A673 (cell line): ENCODE measurements around the gene CEP97.
"Not testable (repeated sequence)": the region's sequence is repeated elsewhere in the genome, so short reads cannot be mapped to it uniquely, and the experiment has no call there.

Experiments
- EZH2 ChIP-seq: fragments of 200-600 bp; sonication (generic); IDR thresholded peaks from 2 replicates; pipeline ENCODE4 v1.6.1; 2017; ENCODE audit warnings: borderline replicate concordance, low read depth, mild to moderate bottlenecking, mixed read lengths, antibody characterized with exemption, low read length; ENCODE audit not compliant: poor library complexity, severe bottlenecking
- TF ChIP-seq, protein P1 (sequence below): fragments of 300-800, 200-600 bp; sonication (generic); conservative IDR thresholded peaks from 2 replicates; pipeline ENCODE4 v1.5.1; 2017; ENCODE audit warnings: low read depth, mild to moderate bottlenecking, antibody characterized with exemption, low read length, moderate library complexity, mixed read lengths

DNA sequence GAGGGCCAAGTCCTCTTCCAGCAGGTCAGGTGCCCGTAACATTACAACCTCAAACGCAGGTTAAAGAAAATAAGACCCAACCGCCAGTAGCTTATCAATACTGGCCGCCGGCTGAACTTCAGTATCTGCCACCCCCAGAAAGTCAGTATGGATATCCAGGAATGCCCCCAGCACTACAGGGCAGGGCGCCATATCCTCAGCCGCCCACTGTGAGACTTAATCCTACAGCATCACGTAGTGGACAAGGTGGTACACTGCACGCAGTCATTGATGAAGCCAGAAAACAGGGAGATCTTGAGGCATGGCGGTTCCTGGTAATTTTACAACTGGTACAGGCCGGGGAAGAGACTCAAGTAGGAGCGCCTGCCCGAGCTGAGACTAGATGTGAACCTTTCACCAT, 30.9 kb upstream of the CEP97 start:
- TF ChIP-seq, protein P1, sequence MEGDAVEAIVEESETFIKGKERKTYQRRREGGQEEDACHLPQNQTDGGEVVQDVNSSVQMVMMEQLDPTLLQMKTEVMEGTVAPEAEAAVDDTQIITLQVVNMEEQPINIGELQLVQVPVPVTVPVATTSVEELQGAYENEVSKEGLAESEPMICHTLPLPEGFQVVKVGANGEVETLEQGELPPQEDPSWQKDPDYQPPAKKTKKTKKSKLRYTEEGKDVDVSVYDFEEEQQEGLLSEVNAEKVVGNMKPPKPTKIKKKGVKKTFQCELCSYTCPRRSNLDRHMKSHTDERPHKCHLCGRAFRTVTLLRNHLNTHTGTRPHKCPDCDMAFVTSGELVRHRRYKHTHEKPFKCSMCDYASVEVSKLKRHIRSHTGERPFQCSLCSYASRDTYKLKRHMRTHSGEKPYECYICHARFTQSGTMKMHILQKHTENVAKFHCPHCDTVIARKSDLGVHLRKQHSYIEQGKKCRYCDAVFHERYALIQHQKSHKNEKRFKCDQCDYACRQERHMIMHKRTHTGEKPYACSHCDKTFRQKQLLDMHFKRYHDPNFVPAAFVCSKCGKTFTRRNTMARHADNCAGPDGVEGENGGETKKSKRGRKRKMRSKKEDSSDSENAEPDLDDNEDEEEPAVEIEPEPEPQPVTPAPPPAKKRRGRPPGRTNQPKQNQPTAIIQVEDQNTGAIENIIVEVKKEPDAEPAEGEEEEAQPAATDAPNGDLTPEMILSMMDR = peak; percentile 63
- not testable (repeated sequence) for TF ChIP-seq EZH2
